ENCODE results near the gene CDH13.

Gene CDH13

DNA sequence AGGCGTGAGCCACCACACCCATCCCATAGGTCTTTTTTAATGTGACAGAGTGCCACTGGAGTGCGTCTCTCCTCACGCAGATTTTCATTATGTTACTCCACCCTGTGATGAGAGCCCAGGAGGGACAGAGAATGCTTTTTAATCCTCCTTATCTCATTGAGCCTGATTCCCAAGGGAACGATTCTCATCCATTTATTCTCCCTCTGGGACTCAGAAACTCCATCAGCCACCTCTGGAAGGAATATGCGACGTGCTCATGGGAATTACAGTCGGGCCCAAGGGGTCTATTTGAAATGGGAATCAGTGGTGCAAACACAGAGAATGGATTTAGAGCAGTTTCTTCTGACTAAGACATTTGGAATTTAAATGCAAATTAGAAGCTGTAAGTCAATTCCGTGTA is 1025.1 kb downstream of the CDH13 start:
- no peak for DNase-seq

DNA sequence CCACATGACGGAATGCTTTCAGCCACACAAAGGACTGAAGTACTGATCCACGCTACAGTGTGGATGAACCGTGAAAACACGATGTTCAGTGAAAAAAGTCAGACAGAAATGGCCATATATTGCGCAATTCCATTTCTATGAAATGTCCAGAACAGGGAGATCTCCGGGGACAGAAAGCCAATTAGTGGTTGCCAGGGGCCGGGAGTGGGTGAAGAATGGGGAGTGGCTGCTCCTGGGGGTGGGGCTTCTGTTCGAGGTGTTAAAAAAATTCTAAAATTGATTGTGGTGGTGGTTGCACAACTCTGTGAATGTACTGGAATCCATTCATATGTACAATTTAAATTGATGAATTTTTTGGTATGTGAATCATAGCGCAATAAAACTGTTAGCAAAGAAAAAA is 1026.2 kb downstream of the CDH13 start:
- no peak for DNase-seq

DNA sequence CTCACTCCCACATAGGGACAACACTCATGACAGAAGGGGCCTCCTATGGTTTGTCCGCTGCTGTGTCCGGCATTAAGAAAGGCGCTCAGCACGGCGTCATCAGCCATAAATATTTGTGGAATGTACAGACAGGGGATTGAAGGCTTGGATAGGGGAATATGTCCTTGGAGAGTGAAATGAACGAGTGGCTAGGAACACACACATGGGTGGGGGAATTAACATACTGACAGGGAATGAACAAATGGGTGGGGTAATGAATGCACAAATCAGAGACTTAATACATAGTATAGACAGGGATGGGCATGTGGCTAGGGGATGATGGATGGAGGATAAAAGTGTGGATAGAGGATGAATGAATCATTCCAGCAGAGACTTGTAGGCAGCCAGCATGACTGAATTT is 1027.0 kb downstream of the CDH13 start:
- no peak for DNase-seq

DNA sequence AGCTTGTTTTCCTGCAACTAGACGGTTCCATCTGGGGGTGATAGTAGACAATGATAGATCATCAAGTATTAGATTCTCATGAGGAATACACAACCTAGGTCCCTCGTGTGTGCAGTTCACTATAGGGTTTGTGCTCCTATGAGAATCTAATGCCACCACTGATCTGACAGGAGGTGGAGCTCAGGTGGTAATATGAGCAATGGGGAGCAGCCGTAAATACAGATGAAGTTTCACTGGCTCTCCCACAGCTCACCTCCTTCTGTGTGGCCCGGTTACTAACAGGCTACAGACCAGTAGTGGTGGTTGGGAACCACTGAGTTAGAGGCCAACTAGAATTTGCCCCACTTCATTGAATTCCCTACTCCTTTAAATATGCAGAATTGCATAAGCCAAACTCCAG is 1033.5 kb downstream of the CDH13 start:
- DNase-seq, result no peak

DNA sequence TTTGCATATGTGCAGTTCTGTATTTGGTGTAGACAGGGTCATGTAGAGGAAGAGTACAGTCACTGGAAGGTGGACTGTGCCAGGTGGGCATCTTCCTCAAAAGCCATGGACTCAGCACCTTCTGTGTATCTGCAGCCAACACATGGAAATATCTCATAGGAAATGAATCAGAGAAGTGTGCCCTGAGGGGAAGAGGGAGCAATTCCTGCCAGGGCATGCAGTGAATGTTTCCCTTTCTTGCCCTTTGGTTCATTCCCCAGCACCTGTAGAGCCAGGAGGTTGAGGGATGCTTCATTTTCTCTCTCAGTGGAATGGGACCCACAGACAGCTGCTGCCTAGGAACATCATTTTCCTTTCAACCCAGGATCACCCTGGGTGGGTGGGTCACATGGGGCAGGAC is 1034.9 kb downstream of the CDH13 start:
- DNase-seq, result no peak

DNA sequence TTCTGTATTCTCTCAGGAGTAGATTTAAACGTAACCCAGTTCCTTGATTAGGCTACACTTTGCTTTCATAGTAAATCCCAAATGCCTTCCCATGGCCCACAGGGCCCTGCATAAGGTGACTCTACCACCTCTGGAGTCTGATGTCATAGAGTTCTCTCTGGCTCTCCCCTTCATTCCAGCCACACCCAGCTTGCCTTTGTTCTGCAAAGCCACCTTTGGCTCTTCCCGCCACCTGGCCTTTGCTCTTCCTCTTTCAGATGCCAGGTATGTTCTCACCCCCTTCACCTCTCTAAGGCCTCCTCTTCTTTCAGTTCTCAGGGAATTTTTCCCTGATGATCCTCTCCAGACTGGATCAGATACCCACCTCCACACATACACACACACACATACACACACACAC is 1039.7 kb downstream of the CDH13 start:
- no peak for DNase-seq

DNA sequence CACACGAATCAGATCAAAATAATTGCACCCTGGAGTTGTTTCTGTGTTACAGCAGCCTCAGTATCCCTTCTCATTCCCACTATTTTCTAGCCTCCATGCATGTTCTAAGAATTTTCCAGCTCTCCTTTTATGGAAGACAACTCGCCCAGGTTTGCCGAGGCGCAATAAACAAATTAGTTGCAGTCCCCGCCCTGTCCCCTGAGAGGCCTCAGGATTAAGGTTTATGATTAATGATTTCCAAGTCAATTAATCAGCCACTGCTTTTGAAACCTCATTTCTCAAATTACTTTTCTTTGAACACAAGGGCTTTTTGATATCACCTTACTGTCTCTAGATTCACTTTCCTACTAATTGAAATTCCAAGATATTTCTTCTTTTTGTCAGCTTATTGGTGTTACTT is 1042.7 kb downstream of the CDH13 start:
- DNase-seq, result no peak

DNA sequence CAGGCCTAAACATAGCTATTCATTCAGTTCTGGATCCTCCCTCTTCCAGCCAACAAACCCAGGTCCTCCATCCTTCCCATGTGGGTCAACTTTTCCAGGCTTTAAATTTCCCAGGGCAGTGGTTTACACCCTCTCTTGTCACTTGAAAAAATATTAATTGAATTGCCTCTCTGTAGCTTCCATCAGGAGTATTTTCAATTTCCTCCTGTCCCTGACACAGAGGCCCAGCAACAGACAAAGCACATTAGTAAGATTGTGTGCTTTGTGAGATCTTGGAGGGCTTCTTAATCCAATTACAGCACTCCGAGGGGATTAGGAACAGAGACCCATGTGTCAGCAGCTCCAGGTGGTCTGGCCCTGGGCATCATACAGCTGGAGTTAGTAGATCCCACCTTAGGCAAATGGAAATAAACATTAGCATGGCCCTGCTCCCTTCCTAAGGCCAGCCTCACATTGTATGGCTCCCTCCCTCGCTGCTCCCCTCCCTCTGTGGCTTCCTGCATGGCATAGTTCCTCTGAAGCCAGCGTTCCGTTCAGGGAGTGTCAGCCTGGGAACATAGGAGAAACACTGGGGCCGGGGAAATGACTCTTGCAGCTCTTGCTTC is 1048.3 kb downstream of the CDH13 start:
- no peak for DNase-seq

DNA sequence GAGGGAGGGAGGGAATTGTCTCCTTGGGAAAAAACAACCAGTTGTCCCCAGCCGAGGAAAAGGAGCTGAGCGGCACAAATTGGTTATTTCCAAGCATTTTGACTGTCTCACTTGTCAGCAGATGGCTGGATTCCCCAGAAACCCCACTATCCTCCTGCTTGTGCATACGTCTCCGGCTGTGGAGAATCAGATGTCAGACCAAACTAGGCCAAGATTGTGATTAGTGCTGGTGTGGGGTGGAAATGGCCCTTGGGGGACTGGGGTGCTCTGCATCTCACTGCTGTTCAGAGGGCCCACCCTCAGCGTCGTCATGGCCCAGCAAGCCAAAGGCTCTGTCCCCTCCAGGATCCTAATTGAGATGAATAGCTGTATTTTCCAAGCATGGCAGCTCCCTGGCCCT is 1049.3 kb downstream of the CDH13 start:
- no peak for DNase-seq

DNA sequence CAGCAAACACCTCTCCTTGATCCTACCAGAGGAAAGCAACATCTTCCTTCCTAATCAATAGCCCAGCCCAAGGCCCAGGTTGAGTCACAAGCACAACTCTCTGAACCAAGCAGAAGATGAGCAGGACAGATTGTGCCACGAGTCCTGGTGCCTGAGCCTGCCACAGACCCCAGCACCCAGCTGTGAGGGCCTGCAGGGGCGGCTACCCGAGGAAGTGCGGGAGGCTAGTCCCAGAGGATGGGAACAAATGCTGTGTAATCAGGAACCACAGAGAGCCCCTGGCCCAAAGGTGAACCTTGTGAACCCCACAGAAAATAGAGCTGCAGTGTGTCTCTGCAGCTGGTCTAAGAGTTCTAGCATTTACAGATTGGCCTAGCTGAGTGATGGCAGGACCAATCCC is 1054.2 kb downstream of the CDH13 start:
- DNase-seq, result no peak

DNA sequence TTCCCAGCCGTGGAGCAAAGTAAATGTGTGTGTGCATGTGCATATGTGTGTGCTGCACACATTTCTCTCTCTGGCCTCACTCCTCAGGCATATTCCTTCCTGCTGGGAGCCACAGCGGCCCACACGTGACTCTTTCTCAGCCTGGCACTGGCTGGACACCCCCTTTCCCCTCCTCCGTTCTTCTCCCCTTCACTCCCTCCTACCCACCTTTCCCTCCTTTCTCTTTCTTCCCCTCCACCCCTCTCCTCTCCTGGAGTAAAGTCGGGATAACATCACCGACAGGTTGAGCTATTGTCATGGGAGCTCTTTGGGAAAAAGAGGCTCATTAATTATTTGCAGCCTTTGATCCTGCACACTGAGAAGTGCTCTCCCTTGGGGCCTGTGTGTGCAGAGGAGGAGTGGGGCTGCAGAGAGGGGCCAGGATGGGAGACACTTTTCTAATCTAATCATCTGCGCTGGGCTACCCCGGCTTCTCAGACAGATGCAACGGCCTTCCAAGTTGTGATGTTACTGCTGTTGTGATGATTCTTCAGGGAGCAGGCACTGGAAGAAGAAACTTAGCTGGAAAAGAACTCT is 1054.7 kb downstream of the CDH13 start:
- DNase-seq, result no peak

DNA sequence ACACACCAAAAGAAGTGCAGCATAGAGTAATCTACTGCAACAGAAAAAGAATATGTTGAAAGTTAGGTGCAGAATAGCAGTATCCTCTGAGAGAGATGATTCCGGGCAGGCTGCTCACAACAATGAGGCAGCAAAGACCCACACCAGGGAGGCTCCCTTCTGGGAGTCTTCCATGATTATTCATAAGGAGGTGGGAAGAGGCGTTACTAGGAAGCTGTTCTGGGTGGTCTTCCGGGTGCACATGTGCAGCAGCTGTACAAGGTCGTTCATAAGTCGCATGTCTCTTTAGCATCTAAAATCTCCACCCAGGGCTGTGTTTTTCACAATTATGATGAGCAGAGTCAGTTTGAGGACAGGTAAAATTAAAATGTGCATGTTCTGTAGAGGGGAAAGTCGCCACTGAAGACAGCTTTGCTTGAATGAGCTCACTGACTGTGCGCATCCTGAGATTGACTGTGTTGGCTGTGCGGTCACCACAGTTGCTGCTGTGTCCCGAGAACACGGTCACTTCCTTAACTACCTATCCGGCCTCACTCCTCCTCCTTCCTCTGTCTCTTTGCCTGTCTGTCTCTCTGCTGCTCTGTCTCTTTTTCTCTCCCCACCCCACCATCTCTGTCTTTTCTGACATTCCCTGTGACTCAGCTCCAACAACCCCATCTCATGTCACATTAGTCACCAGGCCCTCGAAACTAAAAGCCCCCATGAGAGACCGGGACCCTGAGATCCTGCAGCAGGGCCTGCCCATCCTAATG is 1055.5 kb downstream of the CDH13 start:
- no peak for DNase-seq

DNA sequence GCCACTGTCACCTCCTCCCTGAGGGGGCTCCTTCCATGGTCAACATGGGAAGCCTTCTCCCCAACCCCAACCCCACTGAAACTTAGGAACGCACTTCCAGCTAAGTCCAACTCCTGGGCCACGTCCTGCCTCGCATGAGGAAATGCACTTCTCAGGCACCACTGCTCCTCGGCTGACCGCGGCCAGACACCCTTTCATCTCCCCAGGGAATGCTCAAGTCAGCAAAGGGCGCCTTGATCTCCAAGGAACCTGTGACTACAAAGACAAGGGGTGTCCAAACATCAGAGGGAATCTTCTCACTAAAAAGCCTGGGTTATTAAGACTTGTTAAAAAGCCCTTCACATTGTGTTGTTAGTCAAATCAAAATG is 1056.1 kb downstream of the CDH13 start:
- DNase-seq, result no peak

DNA sequence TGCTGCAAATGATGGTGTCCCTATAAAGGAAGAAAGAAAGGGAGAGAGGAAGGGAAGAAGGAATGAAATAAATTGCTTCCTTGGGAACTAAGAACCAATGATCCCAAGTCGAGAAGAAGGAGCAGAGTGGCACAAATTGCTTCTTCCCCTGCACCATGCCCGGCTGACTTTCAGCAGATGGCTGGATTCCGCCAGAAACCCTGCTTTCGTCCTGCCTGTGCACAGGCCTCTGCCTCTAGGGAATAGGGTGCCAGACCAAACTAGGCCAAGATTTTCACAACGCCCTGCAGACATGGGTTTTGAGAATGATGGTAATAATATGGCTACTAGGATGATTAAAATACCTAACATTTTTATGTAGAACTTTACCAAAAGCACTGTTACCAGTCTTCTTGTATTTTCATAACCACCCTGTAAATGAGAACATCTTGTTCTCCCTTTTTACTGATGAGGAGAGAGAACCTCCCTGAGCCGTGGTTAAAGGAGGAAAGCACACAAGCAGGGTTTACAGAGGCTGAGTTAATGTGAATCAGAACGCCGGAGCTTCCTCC is 1058.9 kb downstream of the CDH13 start:
- no peak for DNase-seq

DNA sequence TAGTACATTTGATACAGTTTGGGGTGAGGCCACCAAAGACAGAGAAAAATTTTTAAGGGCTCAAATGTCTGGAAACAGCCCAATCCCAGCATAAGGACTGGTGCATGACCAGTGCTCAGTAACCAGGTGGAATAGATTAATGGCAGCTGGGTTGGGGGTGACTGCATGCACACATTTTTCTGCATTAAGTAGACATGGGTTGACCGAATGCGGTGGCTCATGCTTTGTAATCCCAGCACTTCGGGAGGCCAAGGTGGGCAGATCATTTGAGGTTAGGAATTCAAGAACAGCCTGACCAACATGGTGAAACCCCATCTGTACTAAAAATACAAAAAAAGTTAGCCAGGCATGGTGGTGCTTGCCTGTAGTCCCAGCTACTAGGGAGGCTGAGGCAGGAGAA is 1060.0 kb downstream of the CDH13 start:
- DNase-seq, result no peak

DNA sequence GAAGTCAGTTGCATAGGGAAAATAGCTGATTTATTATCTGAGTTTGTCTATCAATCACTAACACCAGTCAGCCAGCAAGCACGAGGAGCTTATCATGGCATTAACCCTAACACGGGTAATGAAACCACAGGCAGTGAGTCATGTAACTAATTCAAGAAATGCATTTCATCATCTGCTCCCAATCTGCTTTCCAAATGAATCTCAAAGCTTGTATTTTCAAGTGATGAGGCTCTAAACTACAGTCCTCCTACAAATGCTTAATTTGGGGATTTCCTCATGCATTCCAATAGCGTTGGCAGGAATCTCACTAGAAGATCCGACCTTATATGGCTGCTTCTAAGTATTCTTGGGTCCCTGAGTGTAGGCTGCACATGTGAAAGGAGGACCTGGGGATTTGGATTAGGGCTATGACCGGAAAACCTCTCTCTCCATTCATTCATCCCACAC is 1062.6 kb downstream of the CDH13 start:
- no peak for DNase-seq

DNA sequence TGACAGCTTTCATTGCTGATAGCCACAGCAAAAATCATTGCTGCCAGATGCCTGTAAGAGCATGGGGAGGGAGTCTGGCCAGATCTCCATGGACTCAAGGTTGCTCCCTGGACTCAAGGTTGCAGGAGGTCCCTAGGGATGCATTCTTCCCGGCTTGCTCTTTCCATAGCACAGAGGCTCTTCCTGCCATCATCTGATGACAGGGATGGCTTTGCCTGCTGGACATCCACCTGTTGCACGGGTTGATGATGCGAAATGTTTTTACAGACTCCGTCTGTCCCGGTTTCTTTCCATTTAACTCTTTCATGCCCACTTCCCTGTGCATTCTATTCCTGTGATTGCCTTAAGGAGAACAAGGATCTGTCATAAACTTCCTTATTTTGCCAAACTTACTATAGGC is 1065.5 kb downstream of the CDH13 start:
- no peak for DNase-seq

DNA sequence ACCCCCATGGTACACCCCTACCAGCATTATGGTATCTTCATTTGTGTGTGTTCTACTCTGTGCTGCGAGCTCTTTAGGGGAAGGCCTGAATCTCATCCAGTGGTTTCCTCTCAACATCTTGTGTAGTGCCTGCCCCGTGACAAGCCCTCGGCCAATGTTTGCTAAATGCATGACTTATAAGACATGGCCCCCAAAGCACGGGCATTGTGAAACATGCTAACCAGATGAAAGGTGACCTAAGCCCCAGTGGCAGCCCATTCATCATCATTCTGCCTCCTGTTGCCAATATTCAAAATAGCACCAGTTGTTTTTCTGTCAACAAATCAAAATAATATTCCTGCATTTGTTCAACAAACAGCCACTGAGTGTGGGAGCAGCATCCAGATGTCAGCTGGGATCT is 1072.2 kb downstream of the CDH13 start:
- no peak for DNase-seq

DNA sequence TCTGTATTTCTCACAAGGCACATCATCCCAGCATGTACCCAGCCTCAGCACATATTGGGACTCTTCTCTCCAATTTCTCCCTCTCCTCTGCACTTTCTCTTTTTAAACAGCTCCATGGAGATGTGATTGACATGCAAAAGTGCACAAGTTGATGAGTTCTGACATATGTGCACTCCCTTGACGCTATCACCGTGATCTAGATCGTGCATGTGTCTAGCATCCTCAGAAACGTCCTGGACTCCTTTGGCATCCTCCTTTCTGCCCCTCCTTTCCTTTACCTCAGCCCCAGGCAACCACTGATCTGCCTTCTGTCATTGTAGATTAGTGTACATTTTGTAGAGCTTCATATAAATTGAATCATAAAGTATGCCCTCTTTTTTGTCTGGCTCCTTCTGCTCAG is 1073.0 kb downstream of the CDH13 start:
- no peak for DNase-seq

DNA sequence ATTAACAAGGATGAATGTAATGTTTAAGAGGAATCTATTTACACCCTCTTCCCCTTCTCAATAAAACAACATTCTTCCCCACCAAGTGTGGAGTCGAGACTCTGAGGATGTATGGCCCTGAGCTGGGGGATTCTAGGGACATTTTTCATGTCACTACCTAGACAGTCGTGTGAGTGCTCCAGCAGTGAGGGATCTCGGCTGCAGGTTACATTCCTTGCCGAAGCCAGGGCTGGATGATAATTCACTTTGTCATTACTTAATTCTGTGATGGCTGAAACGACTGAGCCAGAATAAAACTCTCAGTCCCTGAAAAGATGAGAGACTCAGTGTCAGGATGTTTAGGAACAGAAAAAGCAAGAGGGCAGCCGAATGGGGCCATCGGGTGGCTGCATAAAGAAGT is 1074.1 kb downstream of the CDH13 start:
- no peak for DNase-seq

DNA sequence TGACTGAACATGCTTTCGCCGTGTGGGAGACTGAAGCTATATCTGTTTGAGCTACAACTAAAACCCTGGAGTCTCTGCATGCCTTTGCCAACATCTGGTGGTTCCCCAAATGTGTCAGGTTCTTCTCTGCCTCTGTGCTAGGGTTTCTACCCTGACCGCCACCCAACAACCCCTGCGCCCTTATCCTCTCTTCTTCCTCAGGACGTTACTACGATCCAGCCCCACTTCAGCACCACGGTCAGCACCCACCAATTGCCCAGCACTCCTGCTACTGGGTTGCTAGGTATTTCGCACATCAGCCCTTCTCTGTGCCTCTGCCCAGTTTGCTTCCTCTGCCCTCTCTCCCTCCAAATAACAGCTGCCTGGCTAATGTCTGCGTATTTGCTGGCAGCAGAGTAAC is 1074.7 kb downstream of the CDH13 start:
- DNase-seq, result no peak

DNA sequence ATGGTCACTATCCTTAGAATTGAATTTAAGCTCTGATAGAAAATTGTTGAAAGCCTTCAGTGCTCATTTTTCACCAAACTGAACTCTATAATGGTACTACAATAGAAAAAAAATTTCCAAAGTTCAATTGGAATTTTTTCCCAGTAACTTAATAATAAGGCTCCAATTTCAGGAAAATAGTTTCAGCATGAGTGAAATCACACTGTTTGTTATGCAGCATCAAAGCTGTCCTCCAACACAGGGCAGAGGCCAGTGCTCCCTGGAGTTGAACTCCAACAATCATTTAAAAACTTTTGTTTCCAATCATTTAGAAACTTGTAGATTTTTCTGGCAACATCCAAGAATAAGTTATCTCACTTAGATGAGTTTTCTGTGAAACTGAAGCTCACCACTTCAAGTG is 1077.9 kb downstream of the CDH13 start:
- DNase-seq, result no peak

DNA sequence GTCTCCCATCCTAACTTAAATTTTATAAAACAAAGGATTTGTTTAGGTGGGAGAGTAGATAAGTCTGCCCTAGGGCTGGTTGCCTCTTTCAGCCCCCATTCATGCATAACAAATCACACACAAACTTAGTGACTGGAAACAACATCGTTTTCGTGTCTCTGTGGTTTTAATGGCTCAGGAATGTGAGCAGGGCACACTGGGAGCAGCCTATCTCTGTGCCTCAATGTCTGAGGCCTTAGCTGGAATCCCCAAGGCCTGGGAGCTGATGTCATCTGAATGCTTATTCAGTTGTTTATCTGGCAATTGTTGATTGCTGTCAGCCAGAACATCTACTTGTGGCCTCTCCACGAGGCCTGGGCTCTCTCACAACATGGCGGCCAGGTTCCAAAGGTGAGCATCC is 1079.1 kb downstream of the CDH13 start:
- no peak for DNase-seq

DNA sequence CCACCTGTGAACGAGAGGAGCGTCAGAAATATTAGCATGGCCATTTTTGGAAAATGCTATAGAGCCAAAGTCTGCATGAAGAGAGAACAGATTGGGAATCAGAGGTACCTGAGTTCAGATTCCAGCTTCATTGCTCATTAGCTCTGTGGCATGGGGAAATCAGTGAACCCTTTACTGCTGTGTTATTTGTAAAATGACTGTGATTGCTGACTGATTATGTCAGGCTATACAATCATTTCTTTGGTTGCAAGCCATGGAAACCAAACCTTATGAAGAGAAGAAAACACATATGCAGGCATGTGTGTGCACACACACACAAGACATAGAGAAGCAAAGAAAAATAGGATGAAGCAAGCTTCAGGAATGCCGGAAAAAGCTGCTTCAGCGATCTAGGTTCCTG is 1079.6 kb downstream of the CDH13 start:
- no peak for DNase-seq

All from effector CD8-positive, alpha-beta T cell (primary cell).